ENCODE measurements around the gene LRRC7.
"Not testable (repeated sequence)": the region's sequence is repeated elsewhere in the genome, so short reads cannot be mapped to it uniquely, and the experiment has no call there.

The LRRC7 gene

DNA sequence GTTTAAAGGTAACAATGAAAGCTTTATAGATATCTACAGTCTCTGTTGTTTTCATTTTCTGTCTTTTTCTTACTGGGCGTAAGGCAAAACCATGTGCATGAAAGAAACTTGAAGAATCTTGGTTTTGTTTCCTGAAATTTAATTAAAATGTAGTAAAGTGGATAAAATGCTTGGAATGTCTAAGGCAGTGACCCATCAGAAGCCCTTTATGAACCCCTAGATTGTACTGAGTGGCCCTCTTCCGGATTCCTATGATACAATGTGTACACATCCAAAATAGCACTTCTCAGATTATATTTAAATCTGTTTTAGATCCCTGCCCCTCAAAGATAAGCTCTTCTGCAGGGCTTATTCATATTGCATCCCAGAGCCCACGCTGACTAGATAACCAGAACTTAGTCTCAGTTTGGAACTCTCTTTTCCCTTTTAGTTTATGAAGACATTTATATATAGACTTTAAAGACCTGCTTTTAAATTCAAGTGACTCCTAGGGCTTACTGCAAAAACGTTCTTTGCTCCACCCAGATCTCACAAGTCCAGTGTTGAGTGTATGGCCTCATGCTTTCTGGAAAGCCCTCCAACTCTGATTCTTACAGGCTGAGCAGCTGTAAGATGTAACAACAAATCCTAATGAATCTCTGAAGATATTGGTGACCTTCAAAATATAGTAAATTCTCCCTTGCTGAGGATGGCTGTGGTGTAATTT, 142.9 kb downstream of the LRRC7 start:
- TF ChIP-seq, protein P1, sequence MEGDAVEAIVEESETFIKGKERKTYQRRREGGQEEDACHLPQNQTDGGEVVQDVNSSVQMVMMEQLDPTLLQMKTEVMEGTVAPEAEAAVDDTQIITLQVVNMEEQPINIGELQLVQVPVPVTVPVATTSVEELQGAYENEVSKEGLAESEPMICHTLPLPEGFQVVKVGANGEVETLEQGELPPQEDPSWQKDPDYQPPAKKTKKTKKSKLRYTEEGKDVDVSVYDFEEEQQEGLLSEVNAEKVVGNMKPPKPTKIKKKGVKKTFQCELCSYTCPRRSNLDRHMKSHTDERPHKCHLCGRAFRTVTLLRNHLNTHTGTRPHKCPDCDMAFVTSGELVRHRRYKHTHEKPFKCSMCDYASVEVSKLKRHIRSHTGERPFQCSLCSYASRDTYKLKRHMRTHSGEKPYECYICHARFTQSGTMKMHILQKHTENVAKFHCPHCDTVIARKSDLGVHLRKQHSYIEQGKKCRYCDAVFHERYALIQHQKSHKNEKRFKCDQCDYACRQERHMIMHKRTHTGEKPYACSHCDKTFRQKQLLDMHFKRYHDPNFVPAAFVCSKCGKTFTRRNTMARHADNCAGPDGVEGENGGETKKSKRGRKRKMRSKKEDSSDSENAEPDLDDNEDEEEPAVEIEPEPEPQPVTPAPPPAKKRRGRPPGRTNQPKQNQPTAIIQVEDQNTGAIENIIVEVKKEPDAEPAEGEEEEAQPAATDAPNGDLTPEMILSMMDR (conservative IDR thresholded peaks at IDR 0.05), result no peak
- no peak overlapping the region for H3K27ac ChIP-seq

DNA sequence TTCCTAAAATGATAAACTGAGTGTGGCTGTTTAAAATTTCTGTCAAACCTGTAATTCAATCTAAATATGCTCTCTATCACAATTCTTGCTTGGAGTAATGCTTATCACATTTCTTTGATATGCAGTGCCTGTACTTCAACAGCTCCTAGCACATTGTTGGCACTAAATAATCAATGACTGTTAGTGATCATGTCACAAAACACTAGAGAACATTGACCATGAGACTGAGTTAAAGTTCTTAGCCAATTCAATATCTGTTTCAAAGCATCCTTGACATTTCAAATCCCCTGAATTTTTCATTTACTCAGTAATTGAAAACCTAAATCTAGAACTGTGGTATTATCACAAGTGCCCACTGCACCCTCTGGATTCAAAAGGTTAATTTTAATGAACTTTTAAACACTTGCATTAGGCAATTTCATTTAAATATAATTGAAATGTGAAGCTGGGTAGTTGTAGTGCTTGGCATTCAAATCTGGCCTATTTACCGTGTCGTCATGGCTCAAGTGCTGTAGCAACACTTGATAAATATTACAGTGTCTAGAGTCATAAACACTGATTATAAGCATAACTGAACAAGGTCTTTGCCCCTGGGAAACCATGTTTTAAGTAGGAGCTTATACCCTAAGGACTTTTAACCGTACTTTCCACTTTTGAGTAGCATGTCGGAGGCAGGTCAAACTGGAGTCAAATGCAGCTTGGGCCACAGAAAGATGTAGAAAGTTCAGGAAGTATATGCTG, 143.6 kb downstream of the LRRC7 start:
- TF ChIP-seq, protein P1 (conservative IDR thresholded peaks at IDR 0.05), result no peak

DNA sequence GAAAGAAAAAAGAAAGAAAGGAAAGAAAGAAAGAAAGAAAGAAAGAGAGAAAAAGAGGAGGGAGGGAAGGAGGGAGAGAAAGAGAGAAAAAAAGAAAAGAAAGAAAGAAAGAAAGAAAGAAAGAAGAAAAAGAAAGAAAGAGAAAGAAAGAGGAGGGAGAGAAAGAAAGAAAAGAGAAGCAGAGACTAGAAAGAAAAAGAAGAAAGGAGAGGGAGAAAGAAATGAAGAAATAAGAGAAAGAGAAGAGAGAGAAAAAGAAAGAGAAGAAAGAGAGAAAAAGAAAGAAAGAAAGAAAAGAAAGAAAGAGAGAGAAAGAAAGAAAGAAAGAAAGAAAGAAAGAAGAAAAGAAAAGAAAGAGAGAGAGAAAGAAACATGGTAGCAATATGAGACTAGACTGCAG, 150.1 kb downstream of the LRRC7 start:
- not testable (repeated sequence) for H3K27ac ChIP-seq

More for the DNA sequence above, 143.6 kb downstream of the LRRC7 start:
- H3K27ac ChIP-seq, result no peak overlapping the region

DNA sequence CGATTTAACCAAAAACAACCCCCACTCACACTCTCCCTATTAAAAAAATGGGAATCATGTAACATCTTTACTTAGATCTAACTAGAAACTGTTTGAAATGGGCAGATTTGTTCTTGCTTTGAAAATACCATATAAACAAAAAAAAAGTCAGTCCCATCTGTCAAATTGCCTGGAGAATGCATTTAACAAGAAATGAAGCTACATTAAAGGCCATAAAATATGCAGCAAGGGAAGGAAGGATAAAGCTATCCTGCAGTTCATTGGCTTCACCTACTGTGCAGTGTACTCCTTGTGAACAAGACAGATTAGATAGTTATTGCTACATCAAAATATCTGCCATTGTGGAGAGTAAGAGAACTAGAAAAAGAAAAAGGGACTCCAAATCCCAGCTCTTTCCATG, 160.5 kb downstream of the LRRC7 start:
- TF ChIP-seq, protein P1 (conservative IDR thresholded peaks at IDR 0.05), result no peak
- no peak overlapping the region for H3K27ac ChIP-seq

DNA sequence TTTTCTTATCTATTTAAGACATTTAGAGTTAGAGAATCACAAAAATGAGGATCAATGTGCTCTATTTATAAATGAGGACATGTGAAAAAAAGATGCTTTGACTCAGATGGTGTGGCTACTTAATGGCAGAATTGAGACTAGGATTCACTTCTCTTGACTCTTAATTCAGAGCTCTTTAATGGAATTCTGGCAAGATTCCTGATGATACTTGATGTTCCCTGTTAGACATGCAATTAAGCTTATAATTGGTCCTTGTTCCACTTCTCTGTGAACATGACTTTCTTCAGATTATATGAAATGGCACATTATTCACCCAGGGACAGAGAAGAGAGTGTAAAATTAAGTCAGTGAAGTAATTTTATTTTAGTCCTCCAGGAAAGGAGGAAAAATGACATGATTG, 165.3 kb downstream of the LRRC7 start:
- TF ChIP-seq, protein P1 (conservative IDR thresholded peaks at IDR 0.05), result no peak
- no peak overlapping the region for H3K27ac ChIP-seq

DNA sequence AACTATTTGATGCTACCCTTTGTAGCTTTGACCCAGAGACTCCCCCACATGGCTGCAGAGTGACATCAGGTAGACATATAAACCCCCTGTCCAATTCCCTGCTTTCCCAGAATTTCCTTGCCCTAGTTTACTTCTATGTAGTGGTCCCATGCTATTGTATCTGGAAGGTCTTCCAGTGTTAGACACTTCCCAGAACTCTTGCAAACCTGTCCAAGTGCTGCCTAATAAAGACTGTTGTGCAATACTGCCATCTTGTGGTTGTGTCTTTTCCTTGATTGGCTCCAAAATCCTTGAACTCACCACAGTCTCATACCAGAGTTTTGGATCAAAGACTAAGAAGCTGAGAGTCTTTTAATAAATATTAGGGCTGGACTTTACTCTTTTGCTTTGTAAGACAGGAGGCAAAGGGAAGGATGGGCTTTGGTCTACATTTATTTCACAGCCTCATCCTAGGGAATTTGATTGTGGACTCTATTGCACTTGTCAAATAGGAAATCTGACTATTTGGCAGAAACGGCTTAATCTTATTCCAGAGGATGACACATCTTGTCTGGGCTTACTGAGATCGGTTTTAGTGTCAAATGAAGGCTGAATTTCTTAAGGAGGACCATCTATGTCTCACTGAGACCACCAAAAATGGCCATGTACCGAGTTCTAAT, 169.9 kb downstream of the LRRC7 start:
- TF ChIP-seq, protein P1 (conservative IDR thresholded peaks at IDR 0.05), result peak; percentile 83
- no peak overlapping the region for H3K27ac ChIP-seq

DNA sequence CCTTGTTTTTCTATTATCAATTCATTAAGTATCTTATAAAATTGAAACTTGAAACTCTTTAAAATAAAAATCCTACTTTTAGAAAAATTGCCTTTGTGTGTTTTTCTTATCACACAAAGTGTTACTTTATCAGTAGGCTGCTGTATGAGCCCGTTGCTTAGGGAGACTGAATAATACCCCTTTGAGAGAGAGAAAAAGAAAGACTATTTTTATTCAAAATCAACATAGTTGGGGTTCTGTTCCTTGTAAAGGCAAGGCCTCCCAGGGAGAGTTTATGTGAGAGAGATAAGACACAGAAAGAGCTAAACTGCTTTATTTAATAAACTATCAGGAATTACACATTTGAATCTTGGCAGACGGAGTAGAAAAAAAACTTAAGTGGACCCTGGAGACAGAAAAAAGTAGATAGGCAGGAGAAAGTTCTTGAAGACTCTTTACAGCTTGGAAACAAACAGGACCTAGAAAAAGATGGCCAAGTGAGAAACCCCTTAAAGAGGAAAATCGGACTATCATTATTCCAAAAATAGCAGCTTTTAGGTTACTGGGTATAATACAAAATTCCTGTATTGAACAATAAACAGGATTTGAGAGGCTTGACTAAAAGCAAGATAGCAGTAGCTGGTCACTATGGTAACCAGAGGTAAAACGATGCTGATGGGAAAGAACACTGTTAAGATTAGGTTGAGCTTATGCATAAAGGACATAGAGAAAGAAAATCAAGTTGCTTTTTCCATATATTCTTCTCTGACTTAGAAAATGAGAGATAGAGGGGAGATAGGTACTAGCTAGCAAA, 170.9 kb downstream of the LRRC7 start:
- no peak overlapping the region for H3K27ac ChIP-seq
- TF ChIP-seq, protein P1 (conservative IDR thresholded peaks at IDR 0.05), result no peak
